Neural cell (in vitro differentiated cells): ENCODE measurements around the gene GTF2B.

Experiments
- POLR2AphosphoS5 ChIP-seq: IDR thresholded peaks from 2 replicates; pipeline ENCODE4 v1.6.1; 2012
- TF ChIP-seq, protein P1 (sequence below): fragments of 450-650 bp; IDR thresholded peaks from 2 replicates; pipeline ENCODE4 v1.5.1; 2014; ENCODE audit warnings: antibody characterized with exemption, mild to moderate bottlenecking, moderate library complexity; ENCODE audit not compliant: poor library complexity, severe bottlenecking

GRCh38 chr1:88916883-88917282 lies 25.5 kb upstream of the GTF2B start:
- TF ChIP-seq, protein P1, sequence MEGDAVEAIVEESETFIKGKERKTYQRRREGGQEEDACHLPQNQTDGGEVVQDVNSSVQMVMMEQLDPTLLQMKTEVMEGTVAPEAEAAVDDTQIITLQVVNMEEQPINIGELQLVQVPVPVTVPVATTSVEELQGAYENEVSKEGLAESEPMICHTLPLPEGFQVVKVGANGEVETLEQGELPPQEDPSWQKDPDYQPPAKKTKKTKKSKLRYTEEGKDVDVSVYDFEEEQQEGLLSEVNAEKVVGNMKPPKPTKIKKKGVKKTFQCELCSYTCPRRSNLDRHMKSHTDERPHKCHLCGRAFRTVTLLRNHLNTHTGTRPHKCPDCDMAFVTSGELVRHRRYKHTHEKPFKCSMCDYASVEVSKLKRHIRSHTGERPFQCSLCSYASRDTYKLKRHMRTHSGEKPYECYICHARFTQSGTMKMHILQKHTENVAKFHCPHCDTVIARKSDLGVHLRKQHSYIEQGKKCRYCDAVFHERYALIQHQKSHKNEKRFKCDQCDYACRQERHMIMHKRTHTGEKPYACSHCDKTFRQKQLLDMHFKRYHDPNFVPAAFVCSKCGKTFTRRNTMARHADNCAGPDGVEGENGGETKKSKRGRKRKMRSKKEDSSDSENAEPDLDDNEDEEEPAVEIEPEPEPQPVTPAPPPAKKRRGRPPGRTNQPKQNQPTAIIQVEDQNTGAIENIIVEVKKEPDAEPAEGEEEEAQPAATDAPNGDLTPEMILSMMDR = no peak
- TF ChIP-seq POLR2AphosphoS5 = no peak
